ENCODE measurements around the gene ARFRP1.

ARFRP1 gene

DNA sequence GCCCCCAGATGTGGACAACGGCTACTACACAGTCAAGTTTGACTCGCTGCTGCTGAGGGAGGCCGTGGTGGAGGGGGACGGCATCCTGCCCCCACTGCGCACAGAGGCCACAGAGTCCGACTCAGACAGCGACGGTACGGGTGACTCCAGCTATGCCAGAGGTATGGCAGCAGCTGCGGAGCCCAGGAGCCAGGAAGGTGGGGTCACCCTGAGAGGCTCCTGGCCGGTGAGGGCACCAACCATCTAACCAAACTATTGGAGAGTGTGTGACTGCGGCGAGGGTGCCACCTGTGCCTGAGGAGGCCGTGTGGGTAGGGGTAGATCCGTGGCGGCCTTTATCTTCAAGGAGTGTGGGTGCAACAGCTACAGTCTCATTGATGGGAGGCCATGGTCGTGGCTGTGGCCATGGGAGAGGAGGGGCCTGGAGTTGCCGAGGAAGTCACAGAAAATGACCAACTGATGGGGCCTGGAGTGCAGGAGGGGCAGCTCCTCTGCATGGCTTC is 25.9 kb upstream of the ARFRP1 start:
- Histone ChIP-seq H3K27me3 (ENCODE audit: insufficient read depth, poor library complexity, severe bottlenecking) (no peaks in the 10 kb centered on the region), H3K4me3 (replicated peaks; ENCODE audit: insufficient read depth, low read length) (no peak overlapping the region), H3K27ac (replicated peaks) (no peak overlapping the region)
- no peak for DNase-seq (ENCODE audit: low read depth in 1 of 2, low spot score in 1 of 2)
- TF ChIP-seq SPI1 (IDR thresholded peaks at IDR 0.05; ENCODE audit: borderline replicate concordance, low read depth) (no peak), REST (IDR thresholded peaks at IDR 0.05; ENCODE audit: insufficient replicate concordance, low read depth) (no peak), GABPA (IDR thresholded peaks at IDR 0.05; ENCODE audit: low read depth) (no peak), POLR2AphosphoS5 (IDR thresholded peaks at IDR 0.05; ENCODE audit: low read depth) (no peak)
- TF ChIP-seq, protein P1, sequence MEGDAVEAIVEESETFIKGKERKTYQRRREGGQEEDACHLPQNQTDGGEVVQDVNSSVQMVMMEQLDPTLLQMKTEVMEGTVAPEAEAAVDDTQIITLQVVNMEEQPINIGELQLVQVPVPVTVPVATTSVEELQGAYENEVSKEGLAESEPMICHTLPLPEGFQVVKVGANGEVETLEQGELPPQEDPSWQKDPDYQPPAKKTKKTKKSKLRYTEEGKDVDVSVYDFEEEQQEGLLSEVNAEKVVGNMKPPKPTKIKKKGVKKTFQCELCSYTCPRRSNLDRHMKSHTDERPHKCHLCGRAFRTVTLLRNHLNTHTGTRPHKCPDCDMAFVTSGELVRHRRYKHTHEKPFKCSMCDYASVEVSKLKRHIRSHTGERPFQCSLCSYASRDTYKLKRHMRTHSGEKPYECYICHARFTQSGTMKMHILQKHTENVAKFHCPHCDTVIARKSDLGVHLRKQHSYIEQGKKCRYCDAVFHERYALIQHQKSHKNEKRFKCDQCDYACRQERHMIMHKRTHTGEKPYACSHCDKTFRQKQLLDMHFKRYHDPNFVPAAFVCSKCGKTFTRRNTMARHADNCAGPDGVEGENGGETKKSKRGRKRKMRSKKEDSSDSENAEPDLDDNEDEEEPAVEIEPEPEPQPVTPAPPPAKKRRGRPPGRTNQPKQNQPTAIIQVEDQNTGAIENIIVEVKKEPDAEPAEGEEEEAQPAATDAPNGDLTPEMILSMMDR (IDR thresholded peaks at IDR 0.05; ENCODE audit: insufficient read depth, low read length) = no peak

DNA sequence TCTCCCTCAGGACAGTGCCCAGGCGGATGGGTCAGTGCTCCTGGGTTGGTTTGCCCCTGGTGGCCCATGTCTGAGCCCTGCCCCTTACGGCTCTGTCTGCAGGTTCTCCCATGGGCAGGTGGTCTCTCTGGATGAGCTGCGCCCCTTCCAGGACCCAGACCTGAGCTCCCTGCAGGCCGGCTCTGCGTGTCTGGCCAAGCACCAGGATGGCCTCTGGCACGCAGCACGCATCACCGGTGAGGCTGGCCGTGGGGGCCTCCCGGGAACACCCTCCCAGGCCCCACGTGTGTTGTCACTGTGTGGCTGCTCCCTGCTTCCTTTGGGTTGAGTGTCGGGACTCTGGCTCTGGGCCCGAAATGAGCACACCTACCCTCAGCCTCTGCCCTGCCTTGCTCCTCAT is 25.3 kb upstream of the ARFRP1 start:
- Histone ChIP-seq H3K27me3 (ENCODE audit: insufficient read depth, poor library complexity, severe bottlenecking) (no peaks in the 10 kb centered on the region), H3K4me3 (replicated peaks; ENCODE audit: insufficient read depth, low read length) (no peak overlapping the region), H3K27ac (replicated peaks) (no peak overlapping the region)
- TF ChIP-seq REST (IDR thresholded peaks at IDR 0.05; ENCODE audit: insufficient replicate concordance, low read depth) (no peak), GABPA (IDR thresholded peaks at IDR 0.05; ENCODE audit: low read depth) (no peak), SPI1 (IDR thresholded peaks at IDR 0.05; ENCODE audit: borderline replicate concordance, low read depth) (no peak), POLR2AphosphoS5 (IDR thresholded peaks at IDR 0.05; ENCODE audit: low read depth) (no peak)
- TF ChIP-seq, protein P1 (IDR thresholded peaks at IDR 0.05; ENCODE audit: insufficient read depth, low read length) = no peak
- no peak for DNase-seq (ENCODE audit: low read depth in 1 of 2, low spot score in 1 of 2)

GRCh38 chr20:63732118-63733095 is 24.6 kb upstream of the ARFRP1 start:
- DNase-seq (ENCODE audit: low read depth in 1 of 2, low spot score in 1 of 2) = no peak
- Histone ChIP-seq H3K27me3 (ENCODE audit: insufficient read depth, poor library complexity, severe bottlenecking) (no peaks in the 10 kb centered on the region), H3K4me3 (replicated peaks; ENCODE audit: insufficient read depth, low read length) (no peak overlapping the region), H3K27ac (replicated peaks) (no peak overlapping the region)
- TF ChIP-seq GABPA (IDR thresholded peaks at IDR 0.05; ENCODE audit: low read depth) (no peak), REST (IDR thresholded peaks at IDR 0.05; ENCODE audit: insufficient replicate concordance, low read depth) (no peak), SPI1 (IDR thresholded peaks at IDR 0.05; ENCODE audit: borderline replicate concordance, low read depth) (no peak), POLR2AphosphoS5 (IDR thresholded peaks at IDR 0.05; ENCODE audit: low read depth) (no peak)
- TF ChIP-seq, protein P1 (IDR thresholded peaks at IDR 0.05; ENCODE audit: insufficient read depth, low read length) = no peak

Data from HL-60 (cell line).